GM23338 (cell line): ENCODE data around the gene ARL5C. TPM values are rescaled to one million over a fixed set of nuclear protein-coding genes. Genes with fewer than 3 reads are reported as not detected.

ENCODE experiments used
- ATAC-seq: fragments of 200-7000 bp; cut with Tn5 transposase; 3 replicates; pipeline ENCODE4 v1.9.1; 2020
- DNase-seq: peaks from one replicate; pipeline ENCODE4 v3.0.0-alpha.2; 2015; ENCODE audit warnings: low spot score
- H2AFZ ChIP-seq: fragments of 200-600 bp; sonication (generic); 2 replicates; pipeline ENCODE4 v1.8.0; 2016; ENCODE audit warnings: antibody characterized with exemption, mild to moderate bottlenecking, moderate library complexity
- H3F3A ChIP-seq: fragments of 200-600 bp; sonication (generic); replicated peaks from 2 replicates; pipeline ENCODE4 v1.8.0; 2017; ENCODE audit warnings: antibody characterized with exemption, mixed run types, low read depth
- H3K27ac ChIP-seq: fragments of 200-600 bp; sonication (generic); 2 replicates; pipeline ENCODE4 v1.6.1; 2016; ENCODE audit warnings: low read depth
- H3K27me3 ChIP-seq: fragments of 200-600 bp; sonication (generic); 2 replicates; pipeline ENCODE4 v1.8.0; 2016; ENCODE audit warnings: mild to moderate bottlenecking, mixed run types, moderate library complexity; ENCODE audit not compliant: insufficient read depth
- H3K36me3 ChIP-seq: fragments of 200-600 bp; sonication (generic); 2 replicates; pipeline ENCODE4 v1.8.0; 2016; ENCODE audit warnings: mild to moderate bottlenecking; ENCODE audit not compliant: insufficient read depth
- H3K4me1 ChIP-seq: fragments of 200-600 bp; sonication (generic); 2 replicates; pipeline ENCODE4 v1.8.0; 2016; ENCODE audit warnings: mild to moderate bottlenecking, moderate library complexity; ENCODE audit not compliant: insufficient read depth
- H3K4me2 ChIP-seq: fragments of 200-600 bp; sonication (generic); 2 replicates; pipeline ENCODE4 v1.7.1; 2017; ENCODE audit warnings: mixed run types
- H3K4me3 ChIP-seq: fragments of 200-600 bp; sonication (generic); 2 replicates; pipeline ENCODE4 v1.6.1; 2016; ENCODE audit warnings: mixed run types
- H3K79me2 ChIP-seq: fragments of 200-600 bp; sonication (generic); replicated peaks from 2 replicates; pipeline ENCODE4 v1.8.0; 2017; ENCODE audit warnings: mild to moderate bottlenecking; ENCODE audit not compliant: insufficient read depth
- H3K9me2 ChIP-seq: fragments of 200-600 bp; sonication (generic); 2 replicates; pipeline ENCODE4 v1.8.0; 2017; ENCODE audit not compliant: insufficient read depth
- H4K20me1 ChIP-seq: fragments of 200-600 bp; sonication (generic); replicated peaks from 2 replicates; pipeline ENCODE4 v1.8.0; 2017; ENCODE audit warnings: mild to moderate bottlenecking; ENCODE audit not compliant: insufficient read depth
- H3K27ac Mint-ChIP-seq: 2 replicates; pipeline ENCODE4 v1.8.0; 2020; ENCODE audit warnings: inconsistent platforms, mild to moderate bottlenecking, moderate library complexity, mixed read lengths
- H3K27me3 Mint-ChIP-seq: 3 replicates; pipeline ENCODE4 v1.8.0; 2022; ENCODE audit warnings: low read depth, mild to moderate bottlenecking, moderate library complexity, mixed read lengths, inconsistent platforms; ENCODE audit not compliant: insufficient read depth, poor library complexity
- H3K36me3 Mint-ChIP-seq: 3 replicates; pipeline ENCODE4 v1.8.0; 2021; ENCODE audit warnings: low read depth, mild to moderate bottlenecking, inconsistent platforms, moderate library complexity, mixed read lengths
- H3K4me1 Mint-ChIP-seq: 3 replicates; pipeline ENCODE4 v1.8.0; 2020; ENCODE audit warnings: mild to moderate bottlenecking, inconsistent platforms, mixed read lengths
- H3K4me3 Mint-ChIP-seq: 3 replicates; pipeline ENCODE4 v1.8.0; 2021; ENCODE audit warnings: moderate library complexity, mild to moderate bottlenecking, inconsistent platforms, mixed read lengths
- H3K9me3 Mint-ChIP-seq: 3 replicates; pipeline ENCODE4 v1.8.0; 2020; ENCODE audit warnings: moderate library complexity, mild to moderate bottlenecking, inconsistent platforms, mixed read lengths
- CREB1 ChIP-seq: fragments of 250-450 bp; sonication (Bioruptor Pico); IDR thresholded peaks from 2 replicates; pipeline ENCODE4 v1.5.0; 2020; ENCODE audit warnings: low read depth, mild to moderate bottlenecking, moderate library complexity
- ETS1 ChIP-seq: IDR thresholded peaks from 2 replicates; pipeline ENCODE4 v1.6.1; 2016; ENCODE audit warnings: antibody characterized with exemption
- EZH2 ChIP-seq: fragments of 200-600 bp; sonication (generic); IDR thresholded peaks from one replicate; pipeline ENCODE4 v1.8.0; 2017; ENCODE audit warnings: antibody characterized with exemption, mild to moderate bottlenecking, low read depth; ENCODE audit not compliant: unreplicated experiment
- EZH2phosphoT487 ChIP-seq: fragments of 200-600 bp; sonication (generic); IDR thresholded peaks from one replicate; pipeline ENCODE4 v1.8.1; 2018; ENCODE audit warnings: antibody characterized with exemption; ENCODE audit not compliant: unreplicated experiment
- JUNB ChIP-seq: IDR thresholded peaks from one replicate; pipeline ENCODE4 v1.6.1; 2016; ENCODE audit warnings: antibody characterized with exemption; ENCODE audit not compliant: unreplicated experiment
- NANOG ChIP-seq: IDR thresholded peaks from 2 replicates; pipeline ENCODE4 v1.6.1; 2016; ENCODE audit warnings: antibody characterized with exemption, borderline replicate concordance
- POLR2AphosphoS5 ChIP-seq: IDR thresholded peaks from 2 replicates; pipeline ENCODE4 v1.6.1; 2016; ENCODE audit warnings: antibody characterized with exemption, low read depth
- STAT1 ChIP-seq: IDR thresholded peaks from one replicate; pipeline ENCODE4 v1.6.1; 2016; ENCODE audit warnings: antibody characterized with exemption; ENCODE audit not compliant: unreplicated experiment
- ZNF114 ChIP-seq: fragments of 250-450 bp; sonication (Bioruptor Pico); IDR thresholded peaks from 2 replicates; pipeline ENCODE4 v1.5.0; 2020; ENCODE audit warnings: mild to moderate bottlenecking, moderate library complexity
- ZNF331 ChIP-seq: fragments of 250-450 bp; sonication (Bioruptor Pico); IDR thresholded peaks from 2 replicates; pipeline ENCODE4 v1.5.0; 2020; ENCODE audit warnings: low read depth, mild to moderate bottlenecking, moderate library complexity
- ZNF462 ChIP-seq: fragments of 250-450 bp; sonication (Bioruptor Pico); IDR thresholded peaks from 2 replicates; pipeline ENCODE4 v1.5.0; 2020; ENCODE audit warnings: mild to moderate bottlenecking, moderate library complexity
- polyA plus RNA-seq: library from polyadenylated mRNA; unstranded; fragments of >200 nt; fragmentation: Nextera tagmentation; extraction: Ambion mirVana; gene quantifications from 2 replicates; pipeline ENCODE4 v1.2.1, GENCODE V29; 2016
- total RNA-seq: library from RNA; depleted of rRNA; stranded (reverse); fragments of >200 nt; shearing (Covaris generic); gene quantifications from 2 replicates; pipeline ENCODE4 v1.2.3, GENCODE V29; 2014
- TF ChIP-seq, protein P1 (sequence below), 2 experiments: fragments of 200-600 bp in 1 of 2; sonication (generic) in 1 of 2; conservative IDR thresholded peaks; 2 replicates each; pipeline versions ENCODE4 v1.5.1 to v1.6.1; 2016 to 2017; ENCODE audit warnings: antibody characterized with exemption in 2 of 2, low read depth in 2 of 2, mild to moderate bottlenecking in 2 of 2, moderate library complexity in 1 of 2
- TF ChIP-seq, protein P2 (sequence below): IDR thresholded peaks from one replicate; pipeline ENCODE4 v1.6.1; 2018; ENCODE audit warnings: antibody characterized with exemption; ENCODE audit not compliant: unreplicated experiment

The ARL5C gene
- total and polyA plus RNA-seq, 2 experiments from 2014 or later: not detected

DNA sequence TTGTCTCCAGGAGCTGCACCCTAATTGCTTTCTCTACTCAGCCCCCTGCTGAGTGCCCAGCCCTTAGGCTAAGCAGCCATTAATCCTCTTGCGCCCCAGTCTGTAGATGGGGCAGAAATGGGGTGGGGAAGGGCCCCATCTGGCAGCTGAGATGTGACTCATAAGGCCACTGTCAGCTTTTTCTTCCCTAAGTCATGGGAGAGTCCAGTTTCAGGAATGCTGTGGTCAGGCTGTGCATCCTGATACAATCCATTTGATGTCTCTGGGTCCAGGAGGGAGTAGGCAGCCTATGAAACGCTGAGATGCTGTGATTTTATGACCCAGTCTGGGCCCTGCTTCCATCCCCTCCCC is 26.8 kb downstream of the ARL5C start:
- Mint-ChIP-seq H3K4me3 (no peak overlapping the region), H3K9me3 (no peaks in the 10 kb centered on the region), H3K4me1 (no peaks in the 10 kb centered on the region; the same call in 2 of the 3 replicates), H3K27ac (no peak overlapping the region), H3K36me3 (no peaks in the 10 kb centered on the region), H3K27me3 (peaks cover 7% of the 10 kb centered on the region)
- DNase-seq (no peak), ATAC-seq (no peak)
- H3F3A ChIP-seq: no peaks in the 10 kb centered on the region
- H3K36me3 ChIP-seq: no peaks in the 10 kb centered on the region
- H3K4me2 ChIP-seq: no peak overlapping the region
- H3K27ac ChIP-seq: no peak overlapping the region
- no peaks in the 10 kb centered on the region for H3K9me2 ChIP-seq
- no peaks in the 10 kb centered on the region for H3K27me3 ChIP-seq
- H2AFZ ChIP-seq: no peak overlapping the region
- no peaks in the 10 kb centered on the region for H3K79me2 ChIP-seq
- H3K4me1 ChIP-seq: no peaks in the 10 kb centered on the region
- no peaks in the 10 kb centered on the region for H4K20me1 ChIP-seq
- no peak overlapping the region for H3K4me3 ChIP-seq
- TF ChIP-seq ZNF462 (CRISPR knock-in tag) (no peak), EZH2 (no peak), JUNB (no peak), EZH2phosphoT487 (no peak), CREB1 (CRISPR knock-in tag) (no peak), ZNF114 (CRISPR knock-in tag) (no peak), STAT1 (no peak), ETS1 (no peak), ZNF331 (CRISPR knock-in tag) (no peak), POLR2AphosphoS5 (no peak), NANOG (no peak)
- TF ChIP-seq, protein P1, sequence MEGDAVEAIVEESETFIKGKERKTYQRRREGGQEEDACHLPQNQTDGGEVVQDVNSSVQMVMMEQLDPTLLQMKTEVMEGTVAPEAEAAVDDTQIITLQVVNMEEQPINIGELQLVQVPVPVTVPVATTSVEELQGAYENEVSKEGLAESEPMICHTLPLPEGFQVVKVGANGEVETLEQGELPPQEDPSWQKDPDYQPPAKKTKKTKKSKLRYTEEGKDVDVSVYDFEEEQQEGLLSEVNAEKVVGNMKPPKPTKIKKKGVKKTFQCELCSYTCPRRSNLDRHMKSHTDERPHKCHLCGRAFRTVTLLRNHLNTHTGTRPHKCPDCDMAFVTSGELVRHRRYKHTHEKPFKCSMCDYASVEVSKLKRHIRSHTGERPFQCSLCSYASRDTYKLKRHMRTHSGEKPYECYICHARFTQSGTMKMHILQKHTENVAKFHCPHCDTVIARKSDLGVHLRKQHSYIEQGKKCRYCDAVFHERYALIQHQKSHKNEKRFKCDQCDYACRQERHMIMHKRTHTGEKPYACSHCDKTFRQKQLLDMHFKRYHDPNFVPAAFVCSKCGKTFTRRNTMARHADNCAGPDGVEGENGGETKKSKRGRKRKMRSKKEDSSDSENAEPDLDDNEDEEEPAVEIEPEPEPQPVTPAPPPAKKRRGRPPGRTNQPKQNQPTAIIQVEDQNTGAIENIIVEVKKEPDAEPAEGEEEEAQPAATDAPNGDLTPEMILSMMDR (conservative IDR thresholded peaks at IDR 0.05; ENCODE audit: low read depth in 2 of 2): no peak
- TF ChIP-seq, protein P2, sequence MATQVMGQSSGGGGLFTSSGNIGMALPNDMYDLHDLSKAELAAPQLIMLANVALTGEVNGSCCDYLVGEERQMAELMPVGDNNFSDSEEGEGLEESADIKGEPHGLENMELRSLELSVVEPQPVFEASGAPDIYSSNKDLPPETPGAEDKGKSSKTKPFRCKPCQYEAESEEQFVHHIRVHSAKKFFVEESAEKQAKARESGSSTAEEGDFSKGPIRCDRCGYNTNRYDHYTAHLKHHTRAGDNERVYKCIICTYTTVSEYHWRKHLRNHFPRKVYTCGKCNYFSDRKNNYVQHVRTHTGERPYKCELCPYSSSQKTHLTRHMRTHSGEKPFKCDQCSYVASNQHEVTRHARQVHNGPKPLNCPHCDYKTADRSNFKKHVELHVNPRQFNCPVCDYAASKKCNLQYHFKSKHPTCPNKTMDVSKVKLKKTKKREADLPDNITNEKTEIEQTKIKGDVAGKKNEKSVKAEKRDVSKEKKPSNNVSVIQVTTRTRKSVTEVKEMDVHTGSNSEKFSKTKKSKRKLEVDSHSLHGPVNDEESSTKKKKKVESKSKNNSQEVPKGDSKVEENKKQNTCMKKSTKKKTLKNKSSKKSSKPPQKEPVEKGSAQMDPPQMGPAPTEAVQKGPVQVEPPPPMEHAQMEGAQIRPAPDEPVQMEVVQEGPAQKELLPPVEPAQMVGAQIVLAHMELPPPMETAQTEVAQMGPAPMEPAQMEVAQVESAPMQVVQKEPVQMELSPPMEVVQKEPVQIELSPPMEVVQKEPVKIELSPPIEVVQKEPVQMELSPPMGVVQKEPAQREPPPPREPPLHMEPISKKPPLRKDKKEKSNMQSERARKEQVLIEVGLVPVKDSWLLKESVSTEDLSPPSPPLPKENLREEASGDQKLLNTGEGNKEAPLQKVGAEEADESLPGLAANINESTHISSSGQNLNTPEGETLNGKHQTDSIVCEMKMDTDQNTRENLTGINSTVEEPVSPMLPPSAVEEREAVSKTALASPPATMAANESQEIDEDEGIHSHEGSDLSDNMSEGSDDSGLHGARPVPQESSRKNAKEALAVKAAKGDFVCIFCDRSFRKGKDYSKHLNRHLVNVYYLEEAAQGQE: no peak
